NT2/D1 (cell line): ENCODE measurements around the gene FAM118B.

Experiments used
- YY1 ChIP-seq: IDR thresholded peaks from 2 replicates; pipeline ENCODE4 v1.6.1; 2011; ENCODE audit not compliant: insufficient read length, insufficient read depth
- ZNF274 ChIP-seq: IDR thresholded peaks from 2 replicates; pipeline ENCODE4 v1.6.1; 2011; ENCODE audit warnings: mild to moderate bottlenecking, low read depth, low read length

DNA sequence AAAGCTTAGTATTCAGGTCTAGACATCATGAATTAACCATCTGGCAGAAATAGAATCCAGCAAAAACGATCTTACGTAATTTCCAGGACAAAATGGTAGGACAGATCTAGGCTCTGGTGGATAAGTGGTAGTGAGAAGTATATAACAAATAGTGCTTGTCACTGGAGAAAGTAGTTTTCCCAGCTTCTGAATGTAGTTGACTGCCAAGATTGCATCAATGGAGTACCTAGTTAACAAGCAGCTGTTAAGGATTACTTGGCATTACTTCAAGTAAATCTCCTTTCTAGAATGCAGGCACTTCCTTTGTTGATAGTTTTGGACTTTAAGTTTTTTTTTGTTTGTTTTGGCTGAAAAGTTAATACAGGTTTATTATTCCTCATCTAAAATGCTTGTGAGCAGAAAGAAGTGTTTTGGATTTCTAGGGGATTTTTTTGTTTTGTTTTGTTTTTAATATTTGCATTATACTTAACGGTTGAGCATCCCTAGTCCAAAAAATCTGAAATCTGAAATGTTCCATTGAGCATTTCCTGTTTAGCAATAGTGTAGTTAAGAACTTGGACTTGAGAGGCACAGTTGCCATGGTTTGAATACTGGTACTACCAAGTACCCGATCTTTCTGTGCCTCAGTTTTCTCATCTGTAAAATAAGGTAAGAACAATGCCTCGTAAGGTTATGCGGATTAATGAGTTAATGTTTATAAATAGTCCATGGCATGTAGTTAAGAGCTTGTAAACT is 20.3 kb downstream of the FAM118B start:
- TF ChIP-seq ZNF274 (no peak), YY1 (no peak)
